H9 (cell line): ENCODE results near the gene GID8. TPM values are rescaled to one million over a fixed set of nuclear protein-coding genes. Genes with fewer than 3 reads are reported as not detected.

Experiments
- DNase-seq: peaks from one replicate; pipeline ENCODE4 v3.0.0-alpha.2; 2017
- H2AFZ ChIP-seq: one replicate; pipeline ENCODE4 v1.6.1; 2013; ENCODE audit warnings: mild to moderate bottlenecking, low read length, control low read depth, moderate library complexity
- H2AK5ac ChIP-seq: 2 replicates; pipeline ENCODE4 v1.6.1; 2013; ENCODE audit warnings: low read length, control low read depth, mixed read lengths; ENCODE audit not compliant: insufficient read length
- H2BK120ac ChIP-seq: one replicate; pipeline ENCODE4 v1.6.1; 2013; ENCODE audit warnings: low read depth, mild to moderate bottlenecking, low read length, control low read depth, inconsistent platforms; ENCODE audit not compliant: poor library complexity, severe bottlenecking
- H2BK12ac ChIP-seq: 2 replicates; pipeline ENCODE4 v1.6.1; 2013; ENCODE audit warnings: low read length, control low read depth, mixed read lengths, low read depth; ENCODE audit not compliant: insufficient read length
- H2BK15ac ChIP-seq: 2 replicates; pipeline ENCODE4 v1.6.1; 2013; ENCODE audit warnings: low read depth, low read length, control low read depth
- H2BK20ac ChIP-seq: one replicate; pipeline ENCODE4 v1.6.1; 2013; ENCODE audit warnings: low read depth, mild to moderate bottlenecking, low read length, control low read depth, inconsistent platforms; ENCODE audit not compliant: poor library complexity, severe bottlenecking
- H2BK5ac ChIP-seq: 2 replicates; pipeline ENCODE4 v1.6.1; 2013; ENCODE audit warnings: low read length, control low read depth, mixed read lengths; ENCODE audit not compliant: insufficient read length
- H3K14ac ChIP-seq: 2 replicates; pipeline ENCODE4 v1.6.1; 2013; ENCODE audit warnings: low read length, control low read depth; ENCODE audit not compliant: insufficient read depth
- H3K18ac ChIP-seq: 2 replicates; pipeline ENCODE4 v1.6.1; 2013; ENCODE audit warnings: low read depth, mild to moderate bottlenecking, mixed read lengths, low read length, control low read depth; ENCODE audit not compliant: insufficient read length
- H3K23ac ChIP-seq: 2 replicates; pipeline ENCODE4 v1.6.1; 2013; ENCODE audit warnings: low read length, control low read depth, mixed read lengths, low read depth; ENCODE audit not compliant: insufficient read length
- H3K23me2 ChIP-seq: 2 replicates; pipeline ENCODE4 v1.6.1; 2013; ENCODE audit warnings: low read depth, mild to moderate bottlenecking, mixed read lengths, low read length, control low read depth; ENCODE audit not compliant: insufficient read length, poor library complexity, severe bottlenecking
- H3K27ac ChIP-seq: 2 replicates; pipeline ENCODE4 v1.5.1; 2013; ENCODE audit warnings: low read length, control low read depth, mixed read lengths, low read depth; ENCODE audit not compliant: insufficient read length
- H3K27me3 ChIP-seq: 2 replicates; pipeline ENCODE4 v1.6.1; 2013; ENCODE audit warnings: low read length, control low read depth, inconsistent platforms; ENCODE audit not compliant: insufficient read depth
- H3K4ac ChIP-seq: 2 replicates; pipeline ENCODE4 v1.6.1; 2013; ENCODE audit warnings: low read depth, mild to moderate bottlenecking, control low read depth, inconsistent platforms, low read length, moderate library complexity
- H3K4me1 ChIP-seq: 2 replicates; pipeline ENCODE4 v1.6.1; 2013; ENCODE audit warnings: low read length, control low read depth, inconsistent platforms; ENCODE audit not compliant: insufficient read depth
- H3K4me2 ChIP-seq: 2 replicates; pipeline ENCODE4 v1.6.1; 2013; ENCODE audit warnings: low read length, control low read depth, mixed read lengths; ENCODE audit not compliant: insufficient read length, insufficient read depth
- H3K56ac ChIP-seq: 2 replicates; pipeline ENCODE4 v1.6.1; 2013; ENCODE audit warnings: low read depth, mild to moderate bottlenecking, mixed read lengths, low read length, control low read depth; ENCODE audit not compliant: insufficient read length
- H3K79me1 ChIP-seq: 2 replicates; pipeline ENCODE4 v1.6.1; 2013; ENCODE audit warnings: low read depth, mild to moderate bottlenecking, moderate library complexity, low read length, control low read depth, inconsistent platforms; ENCODE audit not compliant: insufficient read depth, poor library complexity, severe bottlenecking
- H3K79me2 ChIP-seq: 2 replicates; pipeline ENCODE4 v1.6.1; 2013; ENCODE audit warnings: low read length, control low read depth, inconsistent platforms; ENCODE audit not compliant: insufficient read depth
- H3K9ac ChIP-seq: 2 replicates; pipeline ENCODE4 v1.6.1; 2013; ENCODE audit warnings: low read length, control low read depth, mixed read lengths; ENCODE audit not compliant: insufficient read length; ENCODE audit errors: extremely low read depth
- H3K9me3 ChIP-seq: one replicate; pipeline ENCODE4 v1.6.1; 2013; ENCODE audit warnings: low read depth, low read length, inconsistent platforms; ENCODE audit not compliant: control insufficient read depth
- H3T11ph ChIP-seq: one replicate; pipeline ENCODE4 v1.6.1; 2013; ENCODE audit warnings: mild to moderate bottlenecking, low read length, control low read depth, inconsistent platforms
- H4K20me1 ChIP-seq: one replicate; pipeline ENCODE4 v1.6.1; 2013; ENCODE audit not compliant: control insufficient read depth, insufficient read length, insufficient read depth
- H4K5ac ChIP-seq: 2 replicates; pipeline ENCODE4 v1.6.1; 2013; ENCODE audit warnings: low read depth, mild to moderate bottlenecking, mixed read lengths, low read length, control low read depth; ENCODE audit not compliant: insufficient read length
- H4K8ac ChIP-seq: replicated peaks from 2 replicates; pipeline ENCODE4 v1.6.1; 2013; ENCODE audit warnings: low read length, control low read depth, mixed read lengths, low read depth; ENCODE audit not compliant: insufficient read length
- H4K91ac ChIP-seq: 2 replicates; pipeline ENCODE4 v1.6.1; 2013; ENCODE audit warnings: low read depth, mild to moderate bottlenecking, moderate library complexity, mixed read lengths, low read length, control low read depth; ENCODE audit not compliant: insufficient read length
- H3K27ac Mint-ChIP-seq, 3 experiments: 2 replicates in 2 of 3; 3 replicates in 1 of 3; pipeline ENCODE4 v1.8.0; 2020 to 2021; ENCODE audit warnings: mixed read lengths in 3 of 3, mild to moderate bottlenecking in 1 of 3, moderate library complexity in 1 of 3
- H3K27me3 Mint-ChIP-seq: 2 replicates; pipeline ENCODE4 v1.8.0; 2021; ENCODE audit warnings: low read depth, mild to moderate bottlenecking, moderate library complexity, mixed read lengths
- H3K36me3 Mint-ChIP-seq, 3 experiments: 2 replicates in 2 of 3; 3 replicates in 1 of 3; pipeline ENCODE4 v1.8.0; 2020 to 2021; ENCODE audit warnings: low read depth in 3 of 3, mixed read lengths in 3 of 3; ENCODE audit not compliant: insufficient read depth in 1 of 3
- H3K4me1 Mint-ChIP-seq, 2 experiments: 2 replicates each; pipeline ENCODE4 v1.8.0; 2020; ENCODE audit warnings: mixed read lengths in 2 of 2
- H3K4me3 Mint-ChIP-seq, 2 experiments: 2 replicates in 1 of 2; 3 replicates in 1 of 2; pipeline ENCODE4 v1.8.0; 2020 to 2021; ENCODE audit warnings: mild to moderate bottlenecking in 2 of 2, mixed read lengths in 2 of 2, moderate library complexity in 1 of 2
- H3K9me3 Mint-ChIP-seq, 2 experiments: 2 replicates in 1 of 2; 3 replicates in 1 of 2; pipeline ENCODE4 v1.8.0; 2020; ENCODE audit warnings: mild to moderate bottlenecking in 2 of 2, mixed read lengths in 2 of 2, moderate library complexity in 1 of 2
- CTCF ChIP-seq: fragments of 200-600 bp; sonication (generic); conservative IDR thresholded peaks from 3 replicates; pipeline ENCODE4 v1.8.0; 2021; ENCODE audit warnings: antibody characterized with exemption, mild to moderate bottlenecking
- WGBS: extraction: QIAGEN DNeasy Blood & Tissue Kit; methylation state at CpG from one replicate; pipeline ENCODE4 v1.1.7; 2013; ENCODE audit warnings: missing lambda C conversion rate, low lambda C conversion rate, mixed read lengths; ENCODE audit not compliant: insufficient read length; ENCODE audit errors: extremely low coverage; 5-methylcytosine and 5-hydroxymethylcytosine counted together
- total RNA-seq: library from RNA; stranded (reverse); gene quantifications from 2 replicates; pipeline ENCODE4 v1.2.1, GENCODE V29; 2021

The GID8 gene
- total RNA-seq, 1 experiment from 2014 or later, result 60.9 TPM

GRCh38 chr20:62952968-62953838, 15.3 kb downstream of the GID8 start:
- no peak for DNase-seq
- no peak overlapping the region for H3K27ac ChIP-seq

More at GRCh38 chr20:62952968-62953838, 15.3 kb downstream of the GID8 start:
- no peak for TF ChIP-seq CTCF
- no peaks in the 10 kb centered on the region for H4K20me1 ChIP-seq
- H2BK120ac ChIP-seq, result no peak overlapping the region
- no peak overlapping the region for H4K91ac ChIP-seq
- H3K18ac ChIP-seq, result no peak overlapping the region
- no peak overlapping the region for H3K23ac ChIP-seq
- H3K79me2 ChIP-seq, result no peaks in the 10 kb centered on the region; the same call in 1 of the 2 replicates
- no peak overlapping the region for H4K5ac ChIP-seq
- H3K27me3 Mint-ChIP-seq, result no peaks in the 10 kb centered on the region; the same call in 1 of the 2 replicates
- no peak overlapping the region for H3K4ac ChIP-seq
- H3K9ac ChIP-seq, result no peak overlapping the region
- peaks cover 14 to 26% of the 10 kb centered on the region in 2 experiments for H3K4me1 Mint-ChIP-seq
- H3K4me2 ChIP-seq, result peak overlapping the region; percentile 65
- H2AFZ ChIP-seq, result no peak overlapping the region
- no peaks in the 10 kb centered on the region for H3K9me3 Mint-ChIP-seq
- no peak overlapping the region for H3K56ac ChIP-seq
- H2BK5ac ChIP-seq, result no peak overlapping the region
- H3K4me1 ChIP-seq, result peaks cover 3% of the 10 kb centered on the region
- no peak overlapping the region for H2BK20ac ChIP-seq
- H3K36me3 Mint-ChIP-seq, result peaks cover 9 to 35% (median 26%) of the 10 kb centered on the region in 3 experiments; a peak in 6 of 7 replicates
- H3K79me1 ChIP-seq, result no peaks in the 10 kb centered on the region
- H2BK15ac ChIP-seq, result no peak overlapping the region
- no peak overlapping the region for H2AK5ac ChIP-seq
- no peak overlapping the region for H3T11ph ChIP-seq
- H2BK12ac ChIP-seq, result no peak overlapping the region
- H3K27me3 ChIP-seq, result no peaks in the 10 kb centered on the region
- peaks cover 10% of the 10 kb centered on the region for H3K23me2 ChIP-seq
- H3K4me3 Mint-ChIP-seq, result peak overlapping the region; percentile 66 to 76
- no peak overlapping the region for H4K8ac ChIP-seq
- H3K27ac Mint-ChIP-seq, result no peak overlapping the region
- no CpG with 5 or more reads among the region's 19 CpGs for WGBS
- 0 out of 2 replicates have a peak overlapping the region, but pooled peaks have one; percentile 16 for H3K14ac ChIP-seq
- no peaks in the 10 kb centered on the region for H3K9me3 ChIP-seq
